Ishikawa (cell line): ENCODE measurements around the gene ARHGAP31.

Experiments
- CEBPB ChIP-seq: IDR thresholded peaks from 2 replicates; pipeline ENCODE4 v1.6.1; 2012
- CREB1 ChIP-seq: IDR thresholded peaks from 2 replicates; pipeline ENCODE4 v1.6.1; 2012; ENCODE audit warnings: low read depth
- EGR1 ChIP-seq: IDR thresholded peaks from 2 replicates; pipeline ENCODE4 v1.6.1; 2012
- EP300 ChIP-seq: IDR thresholded peaks from 2 replicates; pipeline ENCODE4 v1.6.1; 2012; ENCODE audit warnings: borderline replicate concordance
- YY1 ChIP-seq: IDR thresholded peaks from 2 replicates; pipeline ENCODE4 v1.6.1; 2012; ENCODE audit warnings: low read depth
- TF ChIP-seq, protein P1 (sequence below): IDR thresholded peaks from 2 replicates; pipeline ENCODE4 v1.6.1; 2012; ENCODE audit warnings: low read depth, mild to moderate bottlenecking

DNA sequence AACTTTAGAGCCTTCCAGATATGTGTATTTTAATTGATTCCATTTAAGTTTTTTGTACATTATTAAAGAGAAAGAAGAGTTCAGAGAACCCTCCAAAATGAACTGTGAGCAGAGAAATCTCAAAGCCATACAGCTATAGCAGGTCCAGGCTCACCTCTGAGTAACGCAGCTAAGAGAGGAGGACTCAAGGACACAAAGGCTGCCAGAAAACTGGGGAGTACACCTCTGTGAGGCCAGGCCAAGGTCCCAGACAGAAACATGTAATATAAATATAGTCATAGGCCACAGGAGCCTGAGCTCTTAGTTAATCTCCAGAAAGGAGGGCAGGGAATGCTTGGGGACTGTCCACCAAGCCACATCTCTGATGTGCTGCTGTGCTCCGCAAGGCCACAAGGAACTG, 102.7 kb downstream of the ARHGAP31 start:
- no peak for TF ChIP-seq YY1
- TF ChIP-seq EGR1 = no peak
- TF ChIP-seq, protein P1, sequence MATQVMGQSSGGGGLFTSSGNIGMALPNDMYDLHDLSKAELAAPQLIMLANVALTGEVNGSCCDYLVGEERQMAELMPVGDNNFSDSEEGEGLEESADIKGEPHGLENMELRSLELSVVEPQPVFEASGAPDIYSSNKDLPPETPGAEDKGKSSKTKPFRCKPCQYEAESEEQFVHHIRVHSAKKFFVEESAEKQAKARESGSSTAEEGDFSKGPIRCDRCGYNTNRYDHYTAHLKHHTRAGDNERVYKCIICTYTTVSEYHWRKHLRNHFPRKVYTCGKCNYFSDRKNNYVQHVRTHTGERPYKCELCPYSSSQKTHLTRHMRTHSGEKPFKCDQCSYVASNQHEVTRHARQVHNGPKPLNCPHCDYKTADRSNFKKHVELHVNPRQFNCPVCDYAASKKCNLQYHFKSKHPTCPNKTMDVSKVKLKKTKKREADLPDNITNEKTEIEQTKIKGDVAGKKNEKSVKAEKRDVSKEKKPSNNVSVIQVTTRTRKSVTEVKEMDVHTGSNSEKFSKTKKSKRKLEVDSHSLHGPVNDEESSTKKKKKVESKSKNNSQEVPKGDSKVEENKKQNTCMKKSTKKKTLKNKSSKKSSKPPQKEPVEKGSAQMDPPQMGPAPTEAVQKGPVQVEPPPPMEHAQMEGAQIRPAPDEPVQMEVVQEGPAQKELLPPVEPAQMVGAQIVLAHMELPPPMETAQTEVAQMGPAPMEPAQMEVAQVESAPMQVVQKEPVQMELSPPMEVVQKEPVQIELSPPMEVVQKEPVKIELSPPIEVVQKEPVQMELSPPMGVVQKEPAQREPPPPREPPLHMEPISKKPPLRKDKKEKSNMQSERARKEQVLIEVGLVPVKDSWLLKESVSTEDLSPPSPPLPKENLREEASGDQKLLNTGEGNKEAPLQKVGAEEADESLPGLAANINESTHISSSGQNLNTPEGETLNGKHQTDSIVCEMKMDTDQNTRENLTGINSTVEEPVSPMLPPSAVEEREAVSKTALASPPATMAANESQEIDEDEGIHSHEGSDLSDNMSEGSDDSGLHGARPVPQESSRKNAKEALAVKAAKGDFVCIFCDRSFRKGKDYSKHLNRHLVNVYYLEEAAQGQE = no peak
- TF ChIP-seq CEBPB = no peak
- TF ChIP-seq EP300 = no peak
- no peak for TF ChIP-seq CREB1
